Amniotic stem cell (primary cell): ENCODE results near the gene ROR2.

ENCODE experiments used
- DNase-seq: peaks from one replicate; lab custom pipeline; 2025; lab: John Stamatoyannopoulos, UW

ROR2 gene

GRCh38 chr9:91879231-91879630 is 70.8 kb downstream of the ROR2 start:
- no peak for DNase-seq

- no peak for DNase-seq
These were observed 76.4 kb downstream of the ROR2 start for GRCh38 chr9:91873637-91874051.

DNA sequence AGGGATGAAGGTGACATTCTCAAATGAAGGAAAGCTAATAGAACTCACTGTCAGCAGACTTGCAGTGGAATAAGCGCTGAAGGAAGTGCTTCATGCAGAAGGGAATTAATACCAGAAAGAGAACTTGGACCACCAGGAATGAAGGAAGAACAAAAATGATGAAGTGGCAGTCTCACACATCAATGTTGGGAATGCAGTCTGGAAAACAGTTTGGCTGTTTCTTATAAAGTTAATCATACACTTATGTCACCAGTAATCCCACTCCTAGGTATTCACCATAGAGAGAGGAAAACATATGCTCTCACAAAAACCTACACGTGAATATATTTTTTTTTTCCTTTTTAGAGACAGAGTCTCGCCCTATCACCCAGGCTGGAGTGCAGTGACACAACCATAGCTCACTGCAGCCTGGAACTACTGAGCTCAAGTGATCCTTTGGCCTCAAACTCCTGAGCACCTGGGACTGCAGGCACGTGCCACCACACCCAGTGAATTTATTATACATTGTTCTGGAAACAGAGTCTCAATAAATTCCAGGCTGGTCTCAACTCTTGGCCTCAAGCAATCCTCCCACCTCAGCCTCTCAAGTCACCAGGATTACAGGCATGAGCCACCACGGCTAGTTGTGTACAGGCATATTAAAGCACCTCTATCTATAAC is 81.2 kb downstream of the ROR2 start:
- no peak for DNase-seq

GRCh38 chr9:91867740-91868139 is 82.3 kb downstream of the ROR2 start:
- DNase-seq, result no peak

GRCh38 chr9:91865041-91865440 is 85.0 kb downstream of the ROR2 start:
- DNase-seq, result no peak

- DNase-seq, result no peak
These were observed 85.6 kb downstream of the ROR2 start for GRCh38 chr9:91864380-91864779.

DNA sequence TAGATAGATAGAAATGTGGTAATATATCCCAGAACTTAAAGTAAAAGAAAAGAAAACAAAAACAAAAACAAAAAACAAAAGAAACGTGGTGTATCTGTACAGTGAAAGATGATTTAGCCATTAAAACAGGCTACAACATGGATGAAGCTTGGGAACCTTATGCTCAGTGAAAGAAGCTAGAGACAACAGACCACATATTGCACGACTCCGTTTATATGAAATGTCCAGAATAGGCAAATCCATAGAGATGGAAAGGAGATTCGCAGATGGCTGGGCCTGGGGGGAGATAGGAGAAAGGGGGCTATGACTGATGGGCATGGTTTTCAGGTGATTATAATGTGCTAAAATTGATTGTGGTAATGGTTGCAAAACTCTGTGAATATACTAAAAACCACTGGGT is 86.6 kb downstream of the ROR2 start:
- no peak for DNase-seq

GRCh38 chr9:91858213-91859030 is 91.6 kb downstream of the ROR2 start:
- DNase-seq, result no peak

DNA sequence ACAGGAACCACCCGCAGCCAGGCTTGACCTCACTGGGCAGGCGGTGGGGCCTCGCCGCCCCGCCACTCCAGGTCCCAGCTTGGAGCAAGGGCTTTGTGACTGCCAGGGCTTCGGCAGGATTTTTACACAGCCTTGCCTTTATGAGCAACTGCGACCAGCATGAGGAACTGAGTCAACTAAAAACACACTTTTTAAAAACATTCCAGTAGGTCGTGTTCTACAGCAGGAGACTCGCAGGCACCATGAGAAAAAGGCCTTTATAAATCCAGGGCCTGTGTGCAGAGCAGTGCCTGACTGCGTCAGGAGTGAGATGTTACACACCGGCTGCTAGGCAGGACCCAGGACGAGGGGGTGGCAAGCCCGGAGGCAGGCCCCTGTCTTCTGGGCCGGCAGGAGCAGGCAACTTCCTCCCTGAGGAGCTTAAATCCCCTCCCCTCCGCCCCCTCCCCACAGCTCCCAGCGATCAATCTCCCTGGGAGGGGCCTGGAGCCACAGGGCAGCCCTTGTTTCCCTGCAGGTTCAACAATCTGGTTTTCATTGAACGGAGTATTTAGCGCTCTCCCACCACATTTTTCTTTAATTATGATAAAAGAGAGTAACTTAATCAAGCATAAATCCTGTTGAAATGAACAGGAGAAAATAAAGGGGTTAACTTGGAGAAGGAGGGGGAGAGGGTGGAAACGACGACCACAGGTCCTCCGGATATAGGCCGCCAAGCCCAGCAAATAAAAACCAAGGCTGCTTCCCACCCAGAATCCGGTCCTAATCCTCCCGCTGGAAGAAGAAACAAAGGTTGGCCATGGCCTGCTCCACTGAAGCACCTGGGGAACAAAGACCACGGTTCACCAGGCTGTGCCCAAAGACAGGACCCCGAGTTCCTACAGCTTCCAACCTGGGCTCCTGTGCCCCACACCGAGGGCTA is 92.5 kb downstream of the ROR2 start:
- DNase-seq, result no peak

DNA sequence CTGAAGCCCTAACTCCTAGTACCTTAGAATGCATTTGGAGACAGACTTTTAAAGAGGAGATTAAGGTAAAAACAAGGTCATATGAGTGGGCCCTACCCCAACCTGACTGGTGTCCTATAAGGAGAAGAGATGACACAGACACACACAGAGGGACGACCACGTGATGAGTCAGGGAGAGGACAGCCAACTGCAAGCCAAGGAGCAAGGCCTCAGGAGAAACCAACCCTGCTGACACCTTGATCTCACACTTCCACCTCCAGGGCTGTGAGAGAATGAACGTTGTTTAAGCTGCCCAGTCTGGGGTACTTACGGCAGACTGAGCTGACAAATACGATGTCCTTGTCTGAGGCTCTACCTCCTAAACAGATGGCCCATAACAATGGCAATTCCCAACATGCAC is 93.6 kb downstream of the ROR2 start:
- DNase-seq, result no peak

DNA sequence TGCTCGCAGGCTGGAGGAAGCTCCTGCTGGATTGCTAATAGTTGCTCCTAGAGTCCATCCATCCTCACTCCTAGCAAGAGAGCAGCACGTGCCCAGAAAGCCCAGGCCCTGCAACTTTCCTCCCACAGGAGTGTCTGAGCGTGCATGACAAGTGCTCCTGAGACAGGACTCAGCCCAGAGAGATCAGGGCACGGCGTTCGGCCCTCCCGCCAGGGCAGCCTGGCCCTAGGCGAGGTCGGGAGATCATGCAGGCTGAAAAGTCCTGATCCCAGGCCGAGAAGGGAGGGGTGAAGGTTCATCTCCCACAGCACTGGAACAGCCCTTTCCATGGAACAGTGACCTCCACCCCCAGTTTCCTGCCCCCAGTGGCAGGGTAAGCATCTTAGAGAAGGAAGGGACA is 94.8 kb downstream of the ROR2 start:
- DNase-seq, result no peak

DNA sequence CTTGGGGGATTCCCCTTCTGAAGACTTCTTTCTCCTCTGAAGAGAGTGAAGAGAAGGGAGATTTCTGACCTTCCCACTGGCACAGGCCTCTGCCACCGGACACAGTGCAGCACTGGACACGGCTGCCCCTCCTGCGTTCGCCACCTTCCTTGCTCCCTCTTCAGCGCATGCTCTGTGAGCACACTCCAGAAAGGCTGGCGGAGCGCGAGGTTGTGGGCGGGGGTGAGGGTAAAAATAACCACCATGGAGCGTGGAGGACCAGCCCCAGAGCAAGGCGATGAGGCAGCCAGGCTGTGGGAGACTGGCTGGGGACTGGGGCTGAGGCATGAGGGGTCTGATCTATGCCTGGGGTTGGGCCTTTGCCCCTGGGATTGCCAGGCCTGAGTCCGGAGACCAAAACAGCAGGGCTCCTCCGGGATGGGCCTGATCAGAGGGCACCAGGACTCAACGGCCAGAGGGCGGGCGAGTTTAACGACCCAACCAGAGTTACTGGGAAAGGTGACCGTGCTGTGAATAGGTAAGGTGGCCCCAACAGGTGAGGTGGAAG is 97.2 kb downstream of the ROR2 start:
- no peak for DNase-seq

GRCh38 chr9:91849694-91850093 is 100.3 kb downstream of the ROR2 start:
- DNase-seq, result no peak

GRCh38 chr9:91848146-91848545 is 101.9 kb downstream of the ROR2 start:
- DNase-seq, result no peak

- DNase-seq, result no peak
These were observed 102.4 kb downstream of the ROR2 start for GRCh38 chr9:91847581-91848091.

- DNase-seq, result no peak
These were observed 104.1 kb downstream of the ROR2 start for GRCh38 chr9:91845879-91846278.

DNA sequence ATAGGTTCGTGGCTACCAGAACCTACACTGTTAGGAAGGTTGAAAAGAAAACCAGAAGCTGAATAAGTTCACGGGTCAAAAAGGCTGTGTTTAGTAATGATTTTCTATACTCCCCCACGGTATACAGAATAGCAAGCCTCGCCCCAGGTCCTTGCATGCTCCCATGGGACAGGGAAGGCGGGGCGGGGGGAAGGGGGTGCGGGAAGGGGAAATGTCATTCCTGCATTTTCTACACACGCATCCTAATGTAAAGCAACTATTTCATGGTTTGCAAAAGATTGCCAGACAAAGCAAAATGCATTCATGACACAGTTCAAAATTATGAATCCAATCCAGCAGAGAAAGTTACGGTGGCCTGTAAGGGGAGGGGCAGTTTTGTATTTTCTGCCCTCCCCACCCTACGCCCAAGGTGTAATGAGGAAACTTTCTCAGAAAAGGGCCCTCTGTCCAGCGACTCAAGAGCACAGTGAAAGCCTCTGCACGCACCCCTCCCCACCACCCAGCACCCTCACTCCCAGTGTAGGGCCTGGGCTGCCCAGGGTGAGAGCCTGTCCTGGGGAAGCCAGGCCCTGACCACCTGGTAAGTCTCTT is 105.2 kb downstream of the ROR2 start:
- DNase-seq, result no peak

DNA sequence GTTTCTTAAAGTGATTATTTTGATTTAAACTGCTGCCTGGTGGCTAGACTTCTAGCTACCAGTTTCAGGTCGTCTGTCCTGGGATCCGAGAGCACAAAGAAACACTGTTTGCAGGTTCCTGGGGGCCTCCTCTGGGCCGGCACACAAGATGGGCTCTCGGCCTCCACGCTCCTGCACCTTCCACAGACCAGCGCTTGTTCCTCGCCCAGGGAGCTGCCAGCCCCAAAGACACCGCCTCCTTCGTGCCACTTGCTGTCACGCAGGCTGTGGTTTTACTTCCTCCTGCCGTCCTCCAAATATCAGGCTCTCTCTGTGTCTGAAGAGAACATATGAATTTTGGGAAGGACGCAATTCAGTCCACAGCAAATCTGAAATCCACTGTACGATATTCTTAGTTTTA is 105.8 kb downstream of the ROR2 start:
- DNase-seq, result no peak

GRCh38 chr9:91843623-91844148 is 106.3 kb downstream of the ROR2 start:
- no peak for DNase-seq

GRCh38 chr9:91843093-91843492 is 106.9 kb downstream of the ROR2 start:
- DNase-seq, result no peak

GRCh38 chr9:91842358-91843049 is 107.5 kb downstream of the ROR2 start:
- no peak for DNase-seq
